Activated CD4-positive, CD25-positive, alpha-beta regulatory T cell treated with anti-CD3 and anti-CD28 coated beads, Interleukin-2, amount 50 U/mL, for 24 hours (primary cell): ENCODE data around the gene GPHN.

ENCODE experiments used
- ATAC-seq, 2 donors: fragments of 150-1000 bp; cut with Tn5 transposase; one replicate each; pipeline ENCODE4 v1.10.0; 2021; ENCODE audit warnings: mild to moderate bottlenecking in 1 of 2, moderate library complexity in 1 of 2

Gene GPHN

DNA sequence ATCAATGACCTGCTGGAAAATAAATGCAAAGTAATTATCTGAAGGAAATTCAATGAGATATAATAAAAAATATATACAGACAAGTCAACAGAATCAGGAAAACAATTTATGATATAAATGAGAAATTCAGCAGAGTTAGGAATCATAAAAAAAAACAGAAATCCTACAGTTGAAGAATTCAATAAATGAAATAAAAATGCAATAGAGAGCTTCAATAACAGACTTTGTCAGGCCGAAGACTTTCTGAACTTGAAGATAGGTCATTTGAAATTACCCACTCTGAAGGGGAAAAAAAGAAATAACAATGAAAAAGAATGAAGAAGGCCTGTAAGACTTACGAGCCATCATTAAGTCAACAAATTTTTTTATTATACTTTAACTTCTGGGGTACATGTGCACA, 665.8 kb downstream of the GPHN start:
- ATAC-seq, result no peak

DNA sequence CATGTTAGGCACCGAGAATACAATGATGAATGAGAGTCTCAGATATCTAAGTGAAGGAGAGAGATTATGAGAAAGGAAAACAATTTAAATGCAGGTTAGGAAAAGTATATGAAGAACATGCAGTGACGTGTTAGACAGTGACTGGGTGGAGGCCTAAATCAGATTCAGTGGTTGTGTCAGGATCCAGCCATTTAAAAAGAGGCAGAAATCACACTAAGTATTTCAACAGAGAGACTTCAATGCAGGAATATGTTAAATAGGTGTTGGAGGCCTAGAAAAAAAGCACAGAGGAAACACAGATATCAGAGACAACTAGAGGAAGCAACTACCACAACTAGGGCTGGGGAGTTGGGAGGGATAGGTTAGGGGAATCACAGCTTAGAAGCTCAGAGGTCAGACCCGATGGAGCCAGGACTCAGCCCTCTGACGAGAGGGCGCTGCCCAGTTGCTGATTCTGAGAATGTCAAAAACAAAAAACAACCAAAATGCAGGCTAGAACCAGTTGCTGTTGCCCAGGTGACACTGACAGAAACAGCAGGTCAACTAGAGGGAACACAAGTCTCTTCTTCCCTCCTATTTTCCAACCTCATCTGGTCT, 678.3 kb downstream of the GPHN start:
- ATAC-seq, result no peak

DNA sequence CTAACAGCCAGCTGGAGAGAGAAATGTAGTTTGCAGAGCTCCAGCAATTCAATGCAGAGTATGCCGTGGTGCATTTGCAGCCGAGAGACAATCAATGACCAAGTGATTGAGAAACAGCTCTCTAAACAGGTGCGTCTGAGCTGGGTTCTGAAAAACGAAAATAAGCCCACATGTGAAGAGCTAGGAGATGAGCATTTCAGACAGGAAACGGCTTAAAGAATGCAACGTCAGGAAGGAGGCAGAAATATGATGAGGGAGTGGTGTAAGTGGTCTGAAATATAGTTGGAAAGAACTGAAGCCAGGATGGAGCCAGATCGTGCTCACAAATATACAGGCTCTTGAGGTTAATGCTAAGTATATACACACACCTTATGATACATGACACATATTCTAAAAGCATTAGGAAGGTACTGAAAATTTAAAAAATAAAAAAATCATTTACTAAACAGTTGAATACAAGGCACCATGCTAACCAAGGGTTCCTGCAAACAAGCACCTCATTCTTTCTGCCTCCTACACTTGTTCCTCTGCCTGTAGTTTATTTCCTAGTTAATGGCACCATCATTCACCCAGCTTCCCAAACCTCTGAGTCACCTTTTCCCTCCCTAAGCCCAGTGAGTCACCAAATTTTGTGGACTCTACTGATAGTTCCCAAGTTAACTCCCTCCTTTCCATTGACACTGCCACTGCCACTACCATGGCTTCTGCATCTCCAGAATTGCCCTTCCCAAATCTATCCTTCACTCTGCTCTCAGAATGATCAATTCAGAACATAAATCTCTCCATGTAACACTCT, 679.0 kb downstream of the GPHN start:
- ATAC-seq, result peak; percentile 25 to 46

DNA sequence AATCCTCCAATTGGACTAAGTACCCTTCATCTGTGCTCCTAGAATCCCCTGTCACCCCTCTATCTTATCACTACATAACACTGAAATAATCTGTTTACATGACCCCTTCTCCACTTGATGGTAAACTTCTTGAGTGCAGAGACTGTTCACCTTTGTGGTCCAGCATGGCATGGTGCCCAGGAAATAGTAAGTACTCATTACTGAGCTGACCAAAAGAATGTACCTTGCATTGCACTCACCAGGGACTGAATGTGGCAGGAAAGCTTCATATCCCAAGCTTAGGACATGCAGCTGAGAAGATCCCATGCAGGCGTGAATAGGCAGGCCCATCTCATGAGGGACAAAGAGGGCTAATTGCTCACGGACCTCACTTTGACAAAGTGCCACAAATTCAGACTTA, 679.9 kb downstream of the GPHN start:
- no peak for ATAC-seq

DNA sequence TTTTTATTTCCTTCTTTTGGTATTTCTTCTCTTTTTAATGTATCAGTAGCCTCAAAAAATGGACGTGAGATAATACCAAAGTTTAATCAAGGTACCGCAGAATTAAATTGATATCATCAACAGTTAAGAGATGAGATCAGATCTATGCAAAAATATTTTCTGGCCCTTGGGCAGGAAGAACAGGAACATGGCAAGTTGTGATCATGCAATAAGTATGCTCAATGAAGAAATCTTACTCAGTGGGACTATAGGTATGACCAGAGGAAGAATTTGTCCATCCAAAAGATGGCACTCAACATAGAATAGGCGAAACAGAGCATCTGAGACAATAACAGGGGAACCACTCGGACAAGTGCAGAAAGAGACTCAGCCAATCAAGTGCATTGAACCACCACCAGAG, 680.4 kb downstream of the GPHN start:
- no peak for ATAC-seq

DNA sequence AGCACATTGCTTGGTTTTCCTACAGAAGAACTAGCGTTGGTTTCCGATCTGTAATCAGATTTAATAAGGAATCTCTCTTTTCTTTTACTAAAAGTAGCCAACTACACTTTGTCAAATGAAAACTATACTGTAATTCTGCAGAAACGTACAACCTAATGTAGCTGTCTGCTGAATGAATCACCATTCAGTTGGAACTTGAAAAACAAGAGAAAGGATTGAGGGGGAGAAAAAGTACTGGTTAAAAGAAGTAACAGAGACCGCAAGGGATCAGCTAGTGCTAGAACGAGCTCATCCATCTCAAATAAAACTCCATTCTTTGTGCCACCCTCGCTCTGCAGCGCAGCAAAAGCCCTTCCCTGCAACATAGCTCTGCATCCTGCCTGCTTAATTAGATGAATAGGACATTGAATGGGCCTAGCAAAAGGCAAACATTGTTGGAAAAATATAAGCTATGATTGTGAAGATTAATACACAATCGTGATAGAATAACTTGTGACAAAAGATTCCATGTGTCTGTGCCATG, 683.9 kb downstream of the GPHN start:
- no peak for ATAC-seq

DNA sequence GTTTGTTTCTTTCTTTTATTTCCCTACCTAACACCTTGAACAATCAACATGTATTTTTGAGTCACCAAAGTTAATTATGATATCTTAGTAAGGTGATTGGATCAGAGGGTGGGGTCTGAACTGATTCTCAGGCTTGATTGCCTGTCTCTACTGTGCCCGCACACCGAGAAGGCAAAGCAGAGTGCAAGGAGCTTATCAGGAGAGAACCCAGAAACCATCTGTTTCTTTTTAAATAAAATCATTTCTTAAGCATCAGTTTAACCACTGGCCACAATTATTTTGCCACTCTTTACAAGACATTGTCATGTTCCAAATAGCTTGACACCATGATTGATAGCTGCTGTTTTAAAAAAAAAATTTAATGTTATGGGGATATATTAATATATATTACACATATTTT, 684.4 kb downstream of the GPHN start:
- no peak for ATAC-seq

DNA sequence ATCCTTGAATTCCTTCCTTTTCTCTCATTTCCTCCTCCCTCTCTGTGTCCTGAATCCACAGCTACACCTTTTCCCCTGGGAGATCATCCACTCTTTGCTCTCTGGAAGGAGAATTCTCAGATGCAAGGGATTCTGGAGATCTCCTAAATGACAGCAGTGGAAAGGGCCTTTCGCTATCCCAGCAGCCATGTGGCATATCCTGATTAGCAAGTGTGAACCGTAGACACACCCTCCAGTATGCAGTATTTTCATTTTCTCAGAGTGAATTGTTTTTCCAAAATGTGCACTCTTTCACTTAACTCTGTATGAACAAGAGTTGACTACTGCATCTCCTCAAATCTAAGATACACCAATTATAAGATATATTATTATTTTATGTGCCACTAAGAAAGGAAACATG, 687.3 kb downstream of the GPHN start:
- no peak for ATAC-seq

DNA sequence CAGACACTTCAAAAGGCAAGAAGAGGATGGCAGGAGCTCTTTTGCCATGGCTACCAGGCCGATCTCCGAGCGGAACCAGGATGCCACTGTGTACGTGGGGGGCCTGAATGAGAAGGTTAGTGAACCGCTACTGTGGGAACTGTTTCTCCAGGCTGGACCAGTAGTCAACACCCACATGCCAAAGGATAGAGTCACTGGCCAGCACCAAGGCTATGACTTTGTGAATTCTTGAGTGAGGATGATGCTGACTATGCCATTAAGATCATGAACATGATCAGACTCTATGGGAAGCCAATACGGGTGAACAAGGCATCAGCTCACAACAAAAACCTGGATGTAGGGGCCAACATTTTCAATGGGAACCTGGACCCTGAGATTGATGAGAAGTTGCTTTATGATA, 691.1 kb downstream of the GPHN start:
- no peak for ATAC-seq

DNA sequence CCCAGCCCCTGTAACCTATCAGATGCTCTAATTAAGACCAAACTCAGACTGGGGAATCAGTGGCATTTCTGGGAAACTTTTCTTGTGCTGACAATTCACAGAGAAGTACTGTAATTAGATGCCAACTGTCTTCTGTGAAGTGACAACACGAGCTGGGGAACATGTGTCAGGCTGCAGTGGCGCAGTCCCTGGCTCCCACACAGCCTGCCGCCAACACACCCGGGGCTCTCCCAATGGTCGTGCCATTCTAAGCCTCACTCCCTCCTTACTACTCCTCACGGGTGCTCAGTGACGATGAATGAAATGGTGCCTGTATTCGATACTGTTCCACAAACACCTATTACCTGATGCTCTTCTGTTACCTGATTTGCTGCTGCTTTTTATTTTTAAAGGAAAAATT, 699.9 kb downstream of the GPHN start:
- no peak for ATAC-seq

DNA sequence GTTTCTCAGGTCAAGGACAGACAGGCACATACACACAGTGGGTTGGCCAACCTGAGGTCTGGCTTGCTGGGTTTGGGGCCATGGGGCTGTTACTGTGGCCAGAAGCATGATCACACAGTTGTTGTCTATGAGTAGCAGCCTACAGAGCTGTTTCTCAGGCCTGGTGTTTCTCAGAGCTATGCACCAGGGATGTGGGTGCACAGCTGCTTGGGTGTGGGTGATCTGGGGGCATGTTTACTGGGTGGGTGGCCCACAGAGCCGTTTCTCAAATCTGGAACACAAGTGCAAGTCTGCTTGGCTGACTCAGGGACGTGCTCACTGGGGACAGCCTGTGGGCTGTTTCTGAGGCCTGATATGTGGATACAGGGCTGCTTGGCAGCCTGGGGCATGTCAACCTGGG, 710.2 kb downstream of the GPHN start:
- ATAC-seq, result no peak

DNA sequence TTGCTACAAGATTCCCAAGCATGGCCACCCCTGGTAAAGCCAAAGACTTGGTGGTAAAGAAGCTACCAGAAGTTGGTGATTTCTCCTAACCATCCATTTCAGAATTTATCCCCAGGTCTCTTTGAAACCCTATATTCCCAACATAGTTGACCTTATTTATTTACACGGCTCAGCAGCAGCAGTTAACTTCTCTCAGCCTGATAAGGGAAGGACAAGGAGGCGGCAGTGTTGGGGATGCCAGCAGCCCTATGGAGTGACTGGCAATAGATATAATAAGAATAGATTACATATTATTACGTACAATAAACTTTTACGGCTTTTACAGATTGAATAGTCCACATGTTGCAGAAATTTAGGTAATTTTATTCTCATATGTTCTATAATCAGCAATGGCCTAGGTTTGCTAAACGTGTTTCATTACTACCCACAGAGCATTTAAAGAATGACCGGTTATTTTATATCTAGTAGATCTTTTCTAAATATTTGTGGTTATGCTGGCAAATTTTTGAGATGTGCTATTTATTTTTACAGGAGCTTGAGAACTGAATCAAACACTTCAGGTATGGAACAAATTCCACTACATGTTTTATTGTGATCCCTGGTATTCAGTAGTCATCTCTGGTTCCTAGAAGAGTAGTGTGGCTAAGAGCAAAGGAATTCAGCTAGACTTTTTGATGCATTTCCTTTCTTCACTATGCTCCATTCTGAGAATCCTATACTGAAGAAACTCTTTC, 713.5 kb downstream of the GPHN start:
- ATAC-seq, result no peak

DNA sequence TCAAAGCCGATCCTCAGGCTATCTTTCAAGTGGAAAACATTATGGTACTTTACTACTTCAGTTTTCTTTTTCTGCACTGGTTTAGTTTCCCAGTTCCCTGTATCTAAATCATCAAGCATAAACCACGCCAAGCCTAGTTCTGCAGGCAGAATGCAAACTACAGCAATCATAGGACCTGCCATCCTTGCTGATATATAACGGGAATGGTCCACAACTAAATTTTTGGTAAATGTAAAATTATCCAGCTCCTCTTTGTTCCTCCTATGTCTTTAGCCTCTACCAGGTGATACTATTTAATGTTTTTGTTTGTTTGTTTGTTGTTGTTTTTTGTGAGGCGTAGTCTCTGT, 714.0 kb downstream of the GPHN start:
- no peak for ATAC-seq

DNA sequence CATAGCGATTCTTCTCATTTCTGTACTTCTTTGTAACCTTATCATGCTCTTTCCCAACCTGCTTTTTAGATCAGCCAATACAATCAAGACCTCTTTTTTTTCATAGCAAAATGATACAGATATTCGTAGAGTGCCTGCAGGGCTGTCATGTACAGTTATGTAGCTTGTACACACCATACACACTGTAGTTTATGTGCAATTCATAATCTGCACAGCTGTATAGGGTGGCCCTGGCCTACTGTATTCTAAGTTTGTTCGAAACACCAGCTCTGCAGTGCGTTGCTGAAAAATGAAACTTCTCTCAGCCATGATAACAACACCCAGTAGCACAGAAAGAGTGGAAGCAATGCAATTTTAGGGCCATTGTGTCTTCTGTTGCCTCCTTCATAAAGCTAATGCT, 717.6 kb downstream of the GPHN start:
- ATAC-seq, result no peak

DNA sequence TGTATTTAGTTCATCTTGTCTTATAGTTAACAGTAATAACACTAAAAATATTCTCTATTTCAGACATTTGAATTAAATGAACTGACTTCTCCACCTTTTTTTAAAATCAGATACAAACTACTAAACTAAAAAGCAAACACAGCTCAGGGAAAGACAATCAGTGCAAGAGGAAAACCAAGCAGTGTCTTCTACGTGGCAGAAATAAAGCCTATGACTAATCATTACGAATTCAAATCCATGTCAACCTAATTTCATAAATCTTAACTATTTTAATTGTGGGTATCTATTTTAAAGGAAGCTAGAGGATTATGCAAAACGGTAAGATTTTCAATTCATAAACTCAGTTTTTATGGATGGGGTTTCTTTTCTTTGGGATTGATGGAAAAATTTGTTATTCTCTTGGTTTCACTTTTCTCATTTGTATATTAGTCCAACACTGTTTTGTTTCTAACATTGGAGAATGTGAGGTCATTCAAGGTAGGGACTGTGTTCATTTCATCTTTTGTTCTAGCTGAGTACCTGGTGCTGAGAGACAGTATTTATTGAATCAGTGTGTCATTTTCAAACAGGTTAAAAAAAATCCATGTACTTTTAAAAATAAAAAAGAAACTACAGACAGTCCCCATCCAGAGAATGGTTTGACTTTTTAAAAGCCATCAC, 720.5 kb downstream of the GPHN start:
- no peak for ATAC-seq
